Loucy (cell line): Measurements from ENCODE around the gene ATP8B3.

Source experiments
- EZH2phosphoT487 ChIP-seq: fragments of 200-600 bp; IDR thresholded peaks from 2 replicates; pipeline ENCODE4 v1.6.1; 2018; ENCODE audit warnings: antibody characterized with exemption, mild to moderate bottlenecking, moderate library complexity, borderline replicate concordance
- TF ChIP-seq, protein P1 (sequence below): fragments of 200-600 bp; sonication (generic); conservative IDR thresholded peaks from 2 replicates; pipeline ENCODE4 v1.5.1; 2014; ENCODE audit warnings: mild to moderate bottlenecking, antibody characterized with exemption, low read length

DNA sequence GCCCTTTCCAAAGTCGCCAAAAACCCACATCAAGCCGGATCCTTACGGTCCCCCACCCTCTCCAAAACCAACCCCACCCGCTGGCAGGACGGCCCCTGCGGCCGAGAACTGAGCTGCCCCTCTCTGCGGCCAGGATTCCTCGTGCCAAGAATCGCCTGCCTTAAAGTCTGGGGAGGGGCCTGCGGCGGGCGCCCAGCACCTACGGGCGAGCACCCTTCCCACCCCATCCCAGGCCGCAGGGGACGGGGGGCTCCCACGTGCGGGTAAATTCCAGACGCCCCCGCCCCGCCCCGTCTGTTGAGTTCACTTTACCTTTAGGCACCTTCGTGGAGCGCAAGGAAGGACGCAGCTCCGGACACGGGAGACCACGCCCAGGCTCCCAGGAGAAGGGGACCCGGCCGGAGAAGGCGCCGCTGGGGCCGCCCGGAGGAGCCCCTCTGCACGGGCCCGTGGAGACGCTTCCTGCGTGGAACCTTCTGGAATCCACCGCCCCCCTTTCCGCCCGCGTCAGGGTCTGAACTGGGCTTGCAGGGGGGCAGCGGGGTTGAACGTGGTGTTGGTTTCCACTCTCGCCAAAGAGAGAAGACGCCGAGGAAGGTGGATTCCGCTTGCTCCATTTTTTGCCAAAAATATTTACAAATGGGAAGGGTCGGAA, 36.0 kb downstream of the ATP8B3 start:
- TF ChIP-seq, protein P1, sequence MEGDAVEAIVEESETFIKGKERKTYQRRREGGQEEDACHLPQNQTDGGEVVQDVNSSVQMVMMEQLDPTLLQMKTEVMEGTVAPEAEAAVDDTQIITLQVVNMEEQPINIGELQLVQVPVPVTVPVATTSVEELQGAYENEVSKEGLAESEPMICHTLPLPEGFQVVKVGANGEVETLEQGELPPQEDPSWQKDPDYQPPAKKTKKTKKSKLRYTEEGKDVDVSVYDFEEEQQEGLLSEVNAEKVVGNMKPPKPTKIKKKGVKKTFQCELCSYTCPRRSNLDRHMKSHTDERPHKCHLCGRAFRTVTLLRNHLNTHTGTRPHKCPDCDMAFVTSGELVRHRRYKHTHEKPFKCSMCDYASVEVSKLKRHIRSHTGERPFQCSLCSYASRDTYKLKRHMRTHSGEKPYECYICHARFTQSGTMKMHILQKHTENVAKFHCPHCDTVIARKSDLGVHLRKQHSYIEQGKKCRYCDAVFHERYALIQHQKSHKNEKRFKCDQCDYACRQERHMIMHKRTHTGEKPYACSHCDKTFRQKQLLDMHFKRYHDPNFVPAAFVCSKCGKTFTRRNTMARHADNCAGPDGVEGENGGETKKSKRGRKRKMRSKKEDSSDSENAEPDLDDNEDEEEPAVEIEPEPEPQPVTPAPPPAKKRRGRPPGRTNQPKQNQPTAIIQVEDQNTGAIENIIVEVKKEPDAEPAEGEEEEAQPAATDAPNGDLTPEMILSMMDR, result no peak
- TF ChIP-seq EZH2phosphoT487, result no peak
